Measurements from ENCODE around the gene PDPN. TPM values are rescaled to one million over a fixed set of nuclear protein-coding genes. Genes with fewer than 3 reads are reported as not detected.
A peak's percentile ranks its signal among the peaks of the same experiment; 100 is the strongest.
"Not testable (repeated sequence)": the region's sequence is repeated elsewhere in the genome, so short reads cannot be mapped to it uniquely, and the experiment has no call there.

Gene PDPN, protein sequence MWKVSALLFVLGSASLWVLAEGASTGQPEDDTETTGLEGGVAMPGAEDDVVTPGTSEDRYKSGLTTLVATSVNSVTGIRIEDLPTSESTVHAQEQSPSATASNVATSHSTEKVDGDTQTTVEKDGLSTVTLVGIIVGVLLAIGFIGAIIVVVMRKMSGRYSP
- 29.5 TPM for total RNA-seq

DNA sequence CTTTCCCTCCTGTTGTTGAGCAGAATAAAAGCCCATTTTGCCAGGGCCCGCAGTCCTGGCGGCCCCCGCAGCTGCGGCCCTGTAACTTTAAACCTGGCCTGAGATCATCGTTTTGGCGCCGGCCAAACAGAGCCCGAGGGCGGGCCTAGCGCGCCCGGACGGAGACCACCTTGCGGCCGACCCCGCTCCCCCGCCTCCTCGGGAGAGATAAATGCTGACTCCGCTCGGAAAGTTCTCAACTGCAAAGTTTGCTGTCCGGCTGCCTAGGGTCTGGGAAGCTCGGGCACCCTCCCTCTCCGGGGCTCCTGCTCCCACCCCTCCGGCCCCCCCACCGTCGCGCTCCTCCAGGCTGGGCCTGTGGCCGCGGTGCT, at the start of gene PDPN:
Gene PDPN (plus strand): TSS at position 238 of the 371 bp plus-strand sequence. CDS start 202 bp downstream, outside the sequence.
- peak; percentile 67 for DNase-seq (ENCODE audit: low spot score)

DNA sequence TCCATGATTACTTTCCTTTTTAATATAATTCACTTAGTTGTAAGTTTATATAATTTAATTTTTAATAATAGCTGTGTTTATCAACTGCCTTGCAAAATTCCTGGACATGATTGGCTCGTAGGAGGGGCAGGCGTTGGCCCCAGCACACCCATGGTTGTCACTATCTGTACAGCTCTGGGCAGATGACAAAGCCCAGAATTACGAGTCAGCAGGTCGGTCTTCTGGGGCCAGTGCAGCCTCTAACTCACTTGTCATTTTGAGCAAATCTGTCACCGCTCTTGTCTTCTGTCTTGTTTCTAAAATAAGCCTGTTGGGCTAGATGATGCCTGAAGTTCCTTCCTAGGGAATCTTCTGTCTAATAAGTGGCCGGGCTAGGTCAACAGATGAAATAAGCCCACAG, 48.4 kb upstream of the PDPN start:
- no peak for DNase-seq (ENCODE audit: low spot score)

DNA sequence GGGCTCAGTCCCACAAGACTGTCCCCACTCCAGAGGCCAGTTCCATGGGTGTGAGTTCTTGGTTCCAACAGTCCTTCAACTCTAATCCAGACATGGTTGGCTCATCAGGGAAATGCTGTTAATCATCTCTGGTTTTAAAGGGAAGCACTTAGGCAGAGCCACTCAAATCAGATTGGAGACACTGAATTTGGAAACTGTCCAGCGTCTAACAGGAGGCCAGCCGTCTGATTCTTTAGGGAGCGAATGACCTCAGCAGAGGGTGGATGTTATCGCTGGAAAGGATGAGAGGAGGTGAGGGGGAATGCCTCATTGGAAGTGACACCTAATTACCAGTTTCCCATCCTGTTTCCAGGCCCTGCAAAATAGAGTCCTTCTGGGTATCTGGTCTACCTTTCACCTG, 47.1 kb upstream of the PDPN start:
- no peak for DNase-seq (ENCODE audit: low spot score)

DNA sequence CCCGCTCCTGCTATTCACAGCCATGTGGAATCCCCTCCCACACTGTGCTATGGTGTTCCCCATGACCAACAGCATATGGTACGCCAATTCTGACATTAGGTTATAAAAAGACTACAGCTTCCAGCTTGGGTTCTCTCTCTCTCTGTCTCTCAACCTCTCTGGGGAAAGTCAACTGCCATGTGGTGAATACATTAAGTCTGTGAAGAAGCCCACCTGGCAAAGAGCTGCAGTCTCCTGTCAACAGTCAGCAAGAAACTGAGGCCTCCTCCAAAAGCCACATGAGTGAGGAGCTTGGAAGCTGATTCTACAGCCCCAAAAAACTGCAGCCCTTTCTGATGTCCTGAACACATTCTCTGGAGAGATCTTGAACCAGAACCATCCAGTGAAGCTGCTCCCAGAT, 44.8 kb upstream of the PDPN start:
- no peak for DNase-seq (ENCODE audit: low spot score)

DNA sequence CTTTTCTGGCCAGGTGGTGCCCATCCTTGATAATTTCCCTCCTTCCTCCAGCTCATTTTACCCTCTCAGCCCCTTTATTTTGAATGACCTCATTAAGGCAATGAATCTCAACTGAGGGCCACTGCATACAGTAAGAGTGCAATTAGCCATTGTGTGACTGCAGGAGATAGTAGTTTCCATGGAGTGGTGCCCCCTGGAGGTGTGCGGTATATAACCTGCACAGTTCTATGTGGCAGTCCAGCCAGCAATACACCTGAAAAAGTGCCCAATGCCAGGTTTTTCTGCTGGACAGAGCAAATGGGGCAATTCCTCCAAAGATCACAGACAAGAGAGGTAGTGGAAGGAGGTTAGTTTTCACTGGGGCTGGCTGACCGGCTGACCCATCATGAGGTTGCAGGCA, 43.9 kb upstream of the PDPN start:
- DNase-seq (ENCODE audit: low spot score), result no peak

GRCh38 chr1:13540866-13541265, 42.8 kb upstream of the PDPN start:
- DNase-seq (ENCODE audit: low spot score), result no peak

DNA sequence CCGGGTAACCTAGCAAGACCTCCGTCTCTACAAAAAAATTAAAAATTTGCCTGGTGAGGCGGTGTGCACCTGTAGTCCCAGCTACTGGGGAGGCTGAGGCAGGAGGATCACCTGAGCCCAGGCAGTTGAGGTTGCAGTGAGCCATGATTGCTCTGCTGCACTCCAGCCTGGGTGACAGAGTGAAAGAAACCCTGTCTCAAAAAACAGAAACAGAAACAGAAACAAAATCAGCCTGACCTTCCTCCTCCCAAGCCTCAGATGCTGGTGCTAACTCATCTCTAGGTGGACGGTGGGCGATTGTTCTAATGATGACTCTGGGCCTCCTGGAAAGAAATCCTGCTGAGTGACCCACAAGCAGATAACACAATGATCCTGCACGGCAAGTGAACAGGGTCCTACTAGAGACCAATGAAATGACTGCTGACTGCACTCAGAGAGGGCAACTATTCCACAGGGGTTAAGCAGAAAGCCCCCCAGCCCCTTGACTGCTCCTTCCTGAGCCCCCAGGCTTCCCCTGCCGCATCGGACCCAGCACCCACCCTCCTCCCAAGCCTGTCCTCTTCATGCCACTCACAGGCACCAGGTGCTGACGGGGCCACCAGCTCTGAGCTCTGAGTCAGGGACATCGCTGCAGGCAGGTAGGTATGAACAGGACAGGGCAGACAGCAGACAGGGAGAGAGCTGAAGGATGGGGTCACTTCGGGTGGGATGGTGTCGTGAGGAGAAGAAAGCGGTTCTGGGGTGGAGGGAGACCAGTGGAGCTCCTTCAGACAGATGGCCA, 42.0 kb upstream of the PDPN start:
- no peak for DNase-seq (ENCODE audit: low spot score)

- DNase-seq (ENCODE audit: low spot score), result peak; percentile 49
These were observed 40.0 kb upstream of the PDPN start for GRCh38 chr1:13543451-13544220.

GRCh38 chr1:13544221-13544556, 39.4 kb upstream of the PDPN start:
- no peak for DNase-seq (ENCODE audit: low spot score)

DNA sequence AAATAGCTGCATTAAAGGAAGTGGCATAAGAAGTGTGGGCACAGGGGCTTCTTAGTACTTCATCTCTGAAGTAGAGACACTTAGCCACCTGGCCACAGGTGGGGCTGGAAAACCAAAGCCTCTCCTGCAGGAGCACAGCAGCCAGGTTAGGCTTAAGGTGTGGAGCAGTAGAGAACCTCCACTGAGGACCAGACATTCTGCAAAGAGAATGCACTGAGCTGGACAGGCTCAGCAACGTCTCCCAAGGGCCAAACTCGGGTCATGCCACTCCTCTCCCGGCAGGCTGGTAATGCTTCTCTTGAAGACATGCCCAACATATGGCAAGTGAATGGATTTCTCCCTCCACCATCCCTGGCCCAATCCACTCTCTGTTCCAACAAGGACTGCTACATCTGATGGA, 36.8 kb upstream of the PDPN start:
- DNase-seq (ENCODE audit: low spot score), result no peak

DNA sequence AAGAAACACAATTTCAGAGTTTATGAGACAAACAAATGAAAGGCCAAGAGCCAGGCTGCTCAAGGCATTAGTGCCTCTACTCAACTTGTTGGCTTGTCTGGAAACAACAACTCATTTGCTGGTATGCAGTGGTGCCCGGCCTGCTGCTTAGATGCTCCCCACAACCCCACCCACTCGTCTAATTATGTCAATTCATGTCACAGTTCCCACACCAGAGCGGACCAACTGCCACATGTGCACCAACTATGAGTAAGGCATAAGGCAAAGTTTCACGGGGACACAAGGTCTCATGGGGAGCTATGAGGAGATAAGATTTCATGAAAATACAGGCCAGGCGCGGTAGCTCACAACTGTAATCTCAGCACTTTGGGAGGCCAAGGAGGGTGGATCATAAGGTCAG, 35.4 kb upstream of the PDPN start:
- DNase-seq (ENCODE audit: low spot score), result no peak

DNA sequence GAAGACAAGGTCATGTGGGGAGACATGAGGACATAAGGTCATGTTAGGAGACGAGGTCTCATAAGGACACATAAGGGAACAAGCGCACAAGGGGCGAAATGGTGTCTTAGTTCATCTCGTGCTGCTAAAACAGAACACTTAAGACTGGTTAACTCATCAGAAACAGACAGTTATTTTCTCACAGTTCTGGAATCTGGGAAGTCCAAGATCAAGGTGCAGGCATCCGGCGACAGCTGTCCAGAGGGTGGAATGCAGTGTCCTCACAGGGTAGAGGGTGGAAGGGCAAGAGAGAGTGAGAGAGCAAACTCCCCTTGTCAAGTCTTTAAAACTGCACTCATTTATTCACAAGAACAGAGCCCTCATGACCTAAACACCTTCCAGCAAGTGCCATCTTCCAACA, 34.6 kb upstream of the PDPN start:
- DNase-seq (ENCODE audit: low spot score), result no peak

GRCh38 chr1:13549521-13549920, 34.1 kb upstream of the PDPN start:
- DNase-seq (ENCODE audit: low spot score), result no peak

DNA sequence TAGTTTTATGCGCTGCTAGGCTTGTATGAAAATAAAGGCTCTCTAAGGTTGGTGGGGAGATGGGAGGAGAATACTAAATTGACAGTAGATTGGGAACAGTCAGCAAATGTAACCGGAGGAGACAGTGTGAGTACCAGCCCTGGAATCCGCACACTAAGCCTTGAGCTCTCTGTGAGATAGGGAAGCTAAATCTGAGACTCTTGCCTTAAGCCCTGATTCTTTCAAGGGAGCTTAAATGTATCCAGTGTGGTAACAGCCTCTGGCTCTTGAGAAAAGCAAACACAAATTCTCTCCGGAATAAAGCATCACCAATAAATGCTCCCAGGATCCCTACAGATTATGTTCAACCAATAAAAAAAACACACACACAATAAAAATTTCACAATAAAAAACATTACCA, 33.0 kb upstream of the PDPN start:
- no peak for DNase-seq (ENCODE audit: low spot score)

DNA sequence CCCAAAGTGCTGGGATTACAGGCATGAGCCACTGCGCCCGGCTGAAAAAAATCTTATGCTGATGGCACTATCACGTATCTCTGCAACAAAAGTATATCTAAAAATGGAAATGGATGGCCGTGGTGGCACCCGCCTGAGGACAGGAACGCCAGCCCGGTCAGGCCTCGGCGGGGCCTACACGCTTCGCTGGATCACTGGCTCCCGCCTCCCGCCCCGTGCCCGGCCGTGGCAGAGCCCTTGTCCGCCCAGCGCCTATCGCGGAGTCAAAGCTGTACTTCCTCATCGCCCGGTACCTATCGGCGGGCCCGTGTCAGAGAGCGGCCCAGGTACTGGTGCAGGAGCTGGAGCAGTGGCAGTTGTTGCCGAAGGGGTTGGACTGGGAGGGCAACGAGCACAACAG, 28.8 kb upstream of the PDPN start:
- DNase-seq (ENCODE audit: low spot score), result no peak

GRCh38 chr1:13556224-13556764, 27.3 kb upstream of the PDPN start:
- DNase-seq (ENCODE audit: low spot score), result no peak

- DNase-seq (ENCODE audit: low spot score), result no peak
These were observed 23.1 kb upstream of the PDPN start for GRCh38 chr1:13560541-13560940.

- DNase-seq (ENCODE audit: low spot score), result not testable (repeated sequence)
These were observed 20.7 kb upstream of the PDPN start for GRCh38 chr1:13562981-13563380.

DNA sequence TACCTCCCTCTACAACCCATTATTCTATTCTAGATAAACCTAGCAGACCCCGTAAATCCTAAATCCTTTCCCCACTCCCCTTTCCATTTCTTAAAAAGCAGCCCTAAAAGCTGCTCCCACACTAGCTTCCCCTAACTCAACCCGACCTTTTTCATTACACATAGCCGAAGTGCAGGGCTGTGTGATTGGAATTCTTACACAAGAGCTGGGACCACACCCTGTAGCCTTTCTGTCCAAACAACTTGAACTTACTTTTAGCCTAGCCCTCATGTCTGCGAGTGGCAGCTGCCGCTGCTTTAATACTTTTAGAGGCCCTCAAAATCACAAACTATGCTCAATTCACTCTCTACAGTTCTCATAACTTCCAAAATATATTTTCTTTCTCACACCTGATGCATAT, 19.6 kb upstream of the PDPN start:
- DNase-seq (ENCODE audit: low spot score), result no peak

- DNase-seq (ENCODE audit: low spot score), result not testable (repeated sequence)
These were observed 13.2 kb upstream of the PDPN start for GRCh38 chr1:13570435-13570834.

GRCh38 chr1:13570924-13571323, 12.7 kb upstream of the PDPN start:
- DNase-seq (ENCODE audit: low spot score), result no peak

GRCh38 chr1:13573586-13573985, 10.0 kb upstream of the PDPN start:
- DNase-seq (ENCODE audit: low spot score), result no peak

DNA sequence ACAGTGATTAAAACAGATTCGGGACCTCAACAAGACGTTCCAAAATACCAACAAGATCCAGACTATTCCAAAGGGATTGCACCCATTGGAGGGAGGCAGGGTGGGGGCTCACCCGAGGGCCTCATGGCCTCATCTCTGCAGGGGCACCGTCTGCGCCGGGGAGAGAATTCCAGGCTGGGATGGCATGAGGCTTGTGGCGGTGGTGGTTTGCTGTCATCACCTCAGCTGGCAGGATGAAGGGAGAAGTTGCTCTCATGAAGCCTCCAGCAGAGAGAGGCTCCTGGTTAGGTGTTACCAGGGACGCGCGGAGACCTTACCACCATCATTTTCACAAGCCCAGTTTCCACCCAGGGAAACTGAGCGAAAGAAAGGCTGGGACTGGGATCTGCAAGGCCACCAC, 6.7 kb upstream of the PDPN start:
- no peak for DNase-seq (ENCODE audit: low spot score)

All from ureter (tissue), 1 donor.